K562 (cell line): ENCODE results near the gene HES4. TPM values are rescaled to one million over a fixed set of nuclear protein-coding genes. Genes with fewer than 3 reads are reported as not detected.

Experiments
- ATAC-seq: fragments of 200-7000 bp; cut with Tn5 transposase; 3 replicates; pipeline ENCODE4 v1.9.1; 2020; ENCODE audit warnings: moderate library complexity
- BruUV-seq: library from RNA; stranded (reverse); fragments of 400-500 nt; replicated peaks from 2 replicates; lab custom pipeline; 2021; lab: Mats Ljungman, UMichigan
- CTCF ChIA-PET: fragments of 300-600 bp; formaldehyde crosslinking; extraction: SDS; loops from one replicate; lab custom pipeline; 2021; ENCODE audit warnings: low intra/inter-chr PET ratio; lab: Yijun Ruan, JAX
- POLR2A ChIA-PET: fragments of 300-600, 350-650 bp; sonication (Branson Sonifier 250); formaldehyde crosslinking; extraction: SDS; loops from one replicate; lab custom pipeline; 2021; ENCODE audit warnings: antibody characterized with exemption, inconsistent platforms; lab: Yijun Ruan, JAX
- DNase-seq, 4 experiments: peaks; one replicate each; pipeline versions ENCODE4 v3.0.0 to v3.0.0-alpha.2; 2011 to 2018; ENCODE audit warnings: low spot score in 3 of 4, mixed read lengths in 3 of 4; ENCODE audit errors: extremely low read depth in 1 of 4
- FAIRE-seq: peaks from 2 replicates; lab custom pipeline; 2011; peaks lifted over from hg19 to GRCh38; lab: Jason Lieb, UNC
- H2AFZ ChIP-seq: 2 replicates; pipeline ENCODE4 v1.6.0; 2011; ENCODE audit warnings: low read depth, low read length, control low read depth, inconsistent platforms
- H3K27ac ChIP-seq: fragments of 200-600 bp; 3 replicates; pipeline ENCODE4 v1.8.0; 2011; ENCODE audit warnings: low read depth, mild to moderate bottlenecking, control low read depth, inconsistent platforms, low read length, moderate library complexity, mixed read lengths; ENCODE audit errors: extremely low read depth
- H3K27me3 ChIP-seq, 2 experiments: fragments of 300-600 bp in 1 of 2; 2 replicates in 1 of 2; 3 replicates in 1 of 2; pipeline versions ENCODE4 v1.6.0 to v1.8.0; 2011; ENCODE audit warnings: inconsistent platforms in 2 of 2, low read length in 2 of 2, mild to moderate bottlenecking in 1 of 2, mixed read lengths in 1 of 2, moderate library complexity in 1 of 2; ENCODE audit not compliant: control insufficient read depth in 2 of 2, insufficient read depth in 2 of 2
- H3K36me3 ChIP-seq: fragments of 300-600 bp; 3 replicates; pipeline ENCODE4 v1.8.0; 2011; ENCODE audit warnings: mild to moderate bottlenecking, low read length, inconsistent platforms; ENCODE audit not compliant: control insufficient read depth, insufficient read depth
- H3K4me1 ChIP-seq, 2 experiments: fragments of 200-600 bp in 1 of 2; replicated peaks in 1 of 2; 2 replicates in 1 of 2; 3 replicates in 1 of 2; pipeline versions ENCODE4 v1.5.1 to v1.8.0; 2011; ENCODE audit warnings: inconsistent platforms in 2 of 2, low read length in 2 of 2, mild to moderate bottlenecking in 1 of 2, mixed read lengths in 1 of 2, moderate library complexity in 1 of 2; ENCODE audit not compliant: control insufficient read depth in 2 of 2, insufficient read depth in 2 of 2
- H3K4me2 ChIP-seq: 2 replicates; pipeline ENCODE4 v1.6.1; 2011; ENCODE audit warnings: low read length, control low read depth, inconsistent platforms, mixed read lengths; ENCODE audit not compliant: insufficient read depth
- H3K4me3 ChIP-seq: fragments of 200-600 bp; sonication (generic), shearing (Covaris generic); 2 replicates; pipeline ENCODE4 v1.5.1; 2016; ENCODE audit warnings: control low read depth, inconsistent platforms
- H3K79me2 ChIP-seq: fragments of 200-600 bp; 3 replicates; pipeline ENCODE4 v1.8.0; 2011; ENCODE audit warnings: low read length, inconsistent platforms; ENCODE audit not compliant: control insufficient read depth, insufficient read depth
- H3K9ac ChIP-seq, 2 experiments: 2 replicates each; pipeline versions ENCODE4 v1.6.0 to v1.6.1; 2011; ENCODE audit warnings: low read depth in 2 of 2, low read length in 2 of 2, control low read depth in 1 of 2, inconsistent platforms in 1 of 2, mild to moderate bottlenecking in 1 of 2, mixed read lengths in 1 of 2; ENCODE audit not compliant: insufficient read depth in 1 of 2
- H3K9me1 ChIP-seq: one replicate; pipeline ENCODE4 v1.6.0; 2011; ENCODE audit warnings: inconsistent platforms, mild to moderate bottlenecking, low read length, moderate library complexity; ENCODE audit not compliant: control insufficient read depth, insufficient read depth
- H3K9me3 ChIP-seq: replicated peaks from 2 replicates; pipeline ENCODE4 v1.5.1; 2011; ENCODE audit warnings: low read depth, low read length, inconsistent platforms; ENCODE audit not compliant: control insufficient read depth, insufficient read depth
- H4K20me1 ChIP-seq: replicated peaks from 2 replicates; pipeline ENCODE4 v1.6.1; 2011; ENCODE audit warnings: low read length, inconsistent platforms, mixed read lengths; ENCODE audit not compliant: control insufficient read depth, insufficient read depth
- CTBP1 ChIP-seq: fragments of 450-650 bp; IDR thresholded peaks from 2 replicates; pipeline ENCODE4 v1.6.1; 2016; ENCODE audit warnings: borderline replicate concordance
- DLX4 ChIP-seq: fragments of 250-450 bp; sonication (Bioruptor Pico); IDR thresholded peaks from 2 replicates; pipeline ENCODE4 v1.6.1; 2021; ENCODE audit warnings: mild to moderate bottlenecking
- EGR1 ChIP-seq: fragments of 450-650 bp; conservative IDR thresholded peaks from 2 replicates; pipeline ENCODE4 v1.6.1; 2017; ENCODE audit warnings: mild to moderate bottlenecking
- ELK3 ChIP-seq: fragments of 450-650 bp; formaldehyde crosslinking; IDR thresholded peaks from 2 replicates; pipeline ENCODE4 v1.4.0; 2020; ENCODE audit warnings: mild to moderate bottlenecking
- EZH2 ChIP-seq: IDR thresholded peaks from 2 replicates; pipeline ENCODE4 v1.6.1; 2012; ENCODE audit warnings: low read depth, mild to moderate bottlenecking, inconsistent platforms, low read length, borderline replicate concordance
- FOXJ3 ChIP-seq: sonication (generic); formaldehyde crosslinking; IDR thresholded peaks from 2 replicates; pipeline ENCODE4 v1.4.0; 2020; ENCODE audit warnings: mild to moderate bottlenecking, missing genetic modification reagents
- HDAC3 ChIP-seq: fragments of 450-650 bp; IDR thresholded peaks from 2 replicates; pipeline ENCODE4 v1.6.1; 2018; ENCODE audit warnings: borderline replicate concordance, mild to moderate bottlenecking, moderate library complexity; ENCODE audit not compliant: partially characterized antibody
- HMBOX1 ChIP-seq: sonication (generic); IDR thresholded peaks from 2 replicates; pipeline ENCODE4 v1.6.1; 2016
- HNRNPH1 ChIP-seq: fragments of 200-400 bp; formaldehyde crosslinking; optimal IDR thresholded peaks from 2 replicates; pipeline ENCODE3; 2017; ENCODE audit warnings: low read depth, mild to moderate bottlenecking, low read length, moderate library complexity
- MAFG ChIP-seq: fragments of 450-650 bp; conservative IDR thresholded peaks from 2 replicates; pipeline ENCODE4 v1.6.1; 2016; ENCODE audit warnings: missing genetic modification characterization, missing compliant biosample characterization
- MECOM ChIP-seq: fragments of 250-450 bp; sonication (Bioruptor Pico); IDR thresholded peaks from 2 replicates; pipeline ENCODE4 v1.8.0; 2022; ENCODE audit warnings: inconsistent platforms
- RBBP5 ChIP-seq: fragments of 200-600 bp; sonication (generic); IDR thresholded peaks from 2 replicates; pipeline ENCODE4 v1.6.1; 2012; ENCODE audit warnings: borderline replicate concordance, mild to moderate bottlenecking, low read length, control low read depth, inconsistent platforms; ENCODE audit not compliant: insufficient read depth, poor library complexity, severe bottlenecking
- SMAD3 ChIP-seq: fragments of 450-650 bp; formaldehyde crosslinking; conservative IDR thresholded peaks from 2 replicates; pipeline ENCODE4 v1.4.0; 2020; ENCODE audit warnings: mild to moderate bottlenecking
- ZNF133 ChIP-seq: fragments of 250-450 bp; sonication (Bioruptor Pico); IDR thresholded peaks from 2 replicates; pipeline ENCODE4 v1.4.0; 2020; ENCODE audit warnings: mild to moderate bottlenecking
- ZNF436 ChIP-seq: fragments of 250-450, 450-650 bp; sonication (Bioruptor Pico); formaldehyde crosslinking; IDR thresholded peaks from 2 replicates; pipeline ENCODE4 v1.7.0; 2020; ENCODE audit warnings: mild to moderate bottlenecking
- ZNF445 ChIP-seq: fragments of 250-450 bp; sonication (Bioruptor Pico); IDR thresholded peaks from 2 replicates; pipeline ENCODE4 v1.4.0; 2020; ENCODE audit warnings: low read depth, mild to moderate bottlenecking, moderate library complexity
- WGBS: fragments of 100-300 bp; shearing (Covaris generic); methylation state at CpG from one replicate; pipeline ENCODE4 v1.1.6; 2016; ENCODE audit warnings: low coverage, mixed read lengths; ENCODE audit not compliant: insufficient coverage; ENCODE audit errors: missing lambda C conversion rate; 5-methylcytosine and 5-hydroxymethylcytosine counted together
- in situ Hi-C: fragments of 300-500 bp; cut with MboI; formaldehyde crosslinking; loops from 4 replicates; pipeline ENCODE4 v1.15.0; 2018; ENCODE audit warnings: inconsistent platforms, mixed read lengths
- intact Hi-C: fragments of 100-400 bp; cut with micrococcal nuclease; formaldehyde crosslinking; loops from 2 replicates; pipeline ENCODE4 v1.14.2; 2022
- polyA plus RNA-seq, 8 experiments: library from polyadenylated mRNA; depleted of rRNA in 4 of 8; stranded (reverse) in 5 of 8; unstranded in 3 of 8; fragments of >200 nt; fragmentation: Nextera tagmentation in 2 of 8; fragmentation: Illumina TruSeq in 1 of 8; extraction: Ambion mirVana in 2 of 8; extraction: Trizol in 1 of 8; gene quantifications; 2 replicates each; pipeline versions ENCODE4 v1.2.1 to v1.2.3, GENCODE V29; 2011 to 2014; ENCODE audit warnings: inconsistent platforms in 1 of 8, missing spikeins in 1 of 8
- total RNA-seq, 7 experiments: library from RNA; depleted of rRNA in 6 of 7; stranded (reverse); fragments of >200 nt in 6 of 7; fragmentation: Illumina TruSeq in 2 of 7; extraction: Trizol in 2 of 7; gene quantifications; 2 replicates each; pipeline versions ENCODE4 v1.2.1 to v1.2.3, GENCODE V29; 2011 to 2021; ENCODE audit warnings: low replicate concordance in 1 of 7

Gene HES4
- total and polyA plus RNA-seq, 9 of the 15 experiments (the other 6 are each of a cell fraction or from before 2014, with no cell fraction given), result 0.21 to 43.7 (median 5.3) TPM; not detected in 2

DNA sequence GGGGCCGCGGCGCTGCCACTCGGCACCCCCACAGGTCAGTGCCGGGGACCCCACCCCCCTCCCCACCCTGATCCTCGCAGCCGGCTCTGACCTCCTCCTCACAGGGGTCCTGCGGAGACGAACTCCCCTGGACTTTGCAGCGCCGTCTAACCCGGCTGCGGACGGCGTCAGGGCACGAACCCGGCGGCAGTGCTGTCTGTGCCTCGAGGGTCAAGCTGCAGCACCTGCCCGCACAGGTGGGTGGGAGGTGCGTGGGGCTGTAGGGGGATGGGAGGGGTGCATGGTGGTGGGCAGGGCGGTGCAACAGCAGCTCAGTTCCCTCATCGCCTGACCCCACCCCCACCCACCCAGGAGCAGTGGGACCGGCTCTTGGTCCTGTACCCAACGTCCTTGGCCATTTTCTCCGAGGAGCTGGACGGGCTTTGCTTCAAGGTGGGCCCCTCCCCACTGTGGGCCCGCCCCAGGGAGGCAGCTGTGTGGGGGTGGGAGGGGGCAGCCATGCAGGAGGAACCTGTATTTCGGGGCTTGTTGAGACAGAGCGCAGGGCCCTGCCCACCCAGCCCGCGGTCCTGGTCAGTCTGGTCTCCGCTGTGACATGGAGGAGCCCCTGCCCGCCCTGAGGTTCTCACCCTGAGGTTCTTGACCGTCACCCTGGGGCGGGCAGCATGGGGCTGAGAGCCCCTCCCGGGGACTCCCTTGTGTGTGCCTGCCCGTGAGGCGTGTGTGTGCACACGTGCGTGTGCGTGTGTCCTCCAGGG, 28.7 kb downstream of the HES4 start:
- Histone ChIP-seq H3K27me3 (peaks cover 0 to 35% of the 10 kb centered on the region in 2 experiments; a peak in 2 of 5 replicates), H3K9ac (no peak overlapping the region), H3K4me3 (no peak overlapping the region), H3K4me2 (no peak overlapping the region), H4K20me1 (no peaks in the 10 kb centered on the region), H3K9me1 (no peaks in the 10 kb centered on the region), H3K79me2 (no peaks in the 10 kb centered on the region), H3K9me3 (peaks cover 6% of the 10 kb centered on the region), H2AFZ (no peak overlapping the region), H3K36me3 (no peaks in the 10 kb centered on the region), H3K4me1 (peaks cover 9 to 76% of the 10 kb centered on the region in 2 experiments; a peak in 4 of 5 replicates), H3K27ac (no peak overlapping the region)
- CTCF ChIA-PET, result no interaction called here
- in situ Hi-C loops, result no loop called here
- intact Hi-C loops, result no loop called here
- no TSS peak for BruUV-seq
- ATAC-seq (no peak), DNase-seq (no peak), FAIRE-seq (no peak)
- POLR2A ChIA-PET, result interaction anchor here (0.6 kb wide), 1 partner anchor 12 kb away, joined by 4 read pairs; the partner anchor contains the start of gene NOC2L
- WGBS, result 25% methylated on average over 26 of the region's 42 CpGs
- no peak for TF ChIP-seq HNRNPH1
- TF ChIP-seq SMAD3 (CRISPR knock-in tag), result no peak
- no peak for TF ChIP-seq RBBP5
- TF ChIP-seq ZNF133 (CRISPR knock-in tag), result no peak
- TF ChIP-seq DLX4 (CRISPR knock-in tag), result no peak
- no peak for TF ChIP-seq EZH2
- no peak for TF ChIP-seq HDAC3
- TF ChIP-seq FOXJ3 (CRISPR knock-in tag), result no peak
- TF ChIP-seq CTBP1, result no peak
- TF ChIP-seq MAFG, result no peak
- TF ChIP-seq ZNF436 (CRISPR knock-in tag), result no peak
- TF ChIP-seq HMBOX1, result no peak
- no peak for TF ChIP-seq EGR1
- TF ChIP-seq ELK3 (CRISPR knock-in tag), result no peak
- TF ChIP-seq ZNF445 (CRISPR knock-in tag), result no peak
- TF ChIP-seq MECOM (CRISPR knock-in tag), result no peak
